H1 (cell line): ENCODE results near the gene MDFIC. TPM values are rescaled to one million over a fixed set of nuclear protein-coding genes. Genes with fewer than 3 reads are reported as not detected.

Source experiments
- ASH2L ChIP-seq: fragments of 200-600, 300-600 bp; sonication (generic); IDR thresholded peaks from one replicate; pipeline ENCODE4 v1.7.1; 2017; ENCODE audit warnings: low read length
- CREB1 ChIP-seq: IDR thresholded peaks from 2 replicates; pipeline ENCODE4 v1.6.1; 2012; ENCODE audit warnings: inconsistent platforms
- GABPA ChIP-seq: IDR thresholded peaks from 2 replicates; pipeline ENCODE4 v1.6.1; 2011; ENCODE audit warnings: mild to moderate bottlenecking, low read length, moderate library complexity, borderline replicate concordance; ENCODE audit not compliant: insufficient read depth
- HDAC2 ChIP-seq, 2 experiments: fragments of 300-600 bp in 1 of 2; sonication (generic) in 1 of 2; IDR thresholded peaks; 2 replicates each; pipeline ENCODE4 v1.6.1; 2011 to 2012; ENCODE audit warnings: low read depth in 2 of 2, low read length in 2 of 2, mild to moderate bottlenecking in 2 of 2, moderate library complexity in 2 of 2, borderline replicate concordance in 1 of 2, inconsistent platforms in 1 of 2
- MAFK ChIP-seq: IDR thresholded peaks from 2 replicates; pipeline ENCODE4 v1.6.1; 2012; ENCODE audit warnings: low read depth, mild to moderate bottlenecking, improper control_type of control experiment, low read length
- NRF1 ChIP-seq: IDR thresholded peaks from 2 replicates; pipeline ENCODE4 v1.6.1; 2011; ENCODE audit warnings: mild to moderate bottlenecking, low read depth, low read length, improper control_type of control experiment
- POLR2A ChIP-seq, 2 experiments: IDR thresholded peaks; 1 replicate in 1 of 2; 2 replicates in 1 of 2; pipeline ENCODE4 v1.6.1; 2011; ENCODE audit warnings: low read depth in 2 of 2, low read length in 2 of 2, mild to moderate bottlenecking in 2 of 2; ENCODE audit errors: control extremely low read depth in 1 of 2
- RNF2 ChIP-seq: fragments of 200-900, 300-1000 bp; sonication (generic); IDR thresholded peaks from 2 replicates; pipeline ENCODE4 v1.7.1; 2016; ENCODE audit warnings: borderline replicate concordance, low read depth, mild to moderate bottlenecking, antibody characterized with exemption, low read length; ENCODE audit not compliant: poor library complexity, severe bottlenecking; ENCODE audit errors: missing control alignments
- polyA plus RNA-seq, 7 experiments: library from polyadenylated mRNA; depleted of rRNA in 3 of 7; stranded (reverse) in 5 of 7; unstranded in 2 of 7; fragments of >200 nt in 5 of 7; fragments of 200-250 nt in 2 of 7; gene quantifications; 1 replicate in 5 of 7; 2 replicates in 1 of 7; 4 replicates in 1 of 7; pipeline versions ENCODE4 v1.2.1 to v1.2.3, GENCODE V29; 2011 to 2013; ENCODE audit warnings: missing spikeins in 2 of 7, mixed read lengths in 2 of 7
- total RNA-seq: library from RNA; stranded (reverse); fragmentation: NEBNext Ultra II Directional; extraction: Animal tissue kit (Norgen Biotek cat#: 25700); gene quantifications from 2 replicates; pipeline ENCODE4 v1.2.1, GENCODE V29; 2021
- TF ChIP-seq, protein P1 (sequence below): IDR thresholded peaks from 2 replicates; pipeline ENCODE4 v1.6.1; 2011; ENCODE audit warnings: low read depth, mild to moderate bottlenecking, low read length; ENCODE audit not compliant: insufficient read depth

Gene MDFIC
- total and polyA plus RNA-seq, 2 of the 8 experiments (the other 6 are each of a cell fraction or from before 2014, with no cell fraction given), result 2.3 to 11.4 TPM

DNA sequence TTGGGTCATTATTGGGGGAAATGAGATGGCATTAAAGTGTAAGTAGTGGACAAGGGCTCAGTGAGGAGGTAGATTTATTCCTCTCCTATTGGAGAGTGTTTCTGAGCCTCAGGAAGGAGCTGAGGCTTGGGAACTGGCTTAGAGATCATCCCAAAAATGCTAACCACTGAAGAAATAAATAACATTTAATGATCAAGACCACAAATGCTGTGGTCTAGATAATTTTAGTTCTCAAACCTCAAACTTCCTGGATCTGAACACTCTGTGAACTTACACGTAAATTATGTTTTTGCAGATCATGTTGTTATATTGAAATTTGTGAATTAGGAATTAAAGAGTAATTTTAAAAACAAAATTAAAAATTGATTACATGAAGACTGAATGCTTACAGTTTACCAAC is 27.3 kb downstream of the MDFIC start (continued):
- TF ChIP-seq ASH2L (no peak), GABPA (no peak), NRF1 (no peak), POLR2A (IDR thresholded peaks at IDR 0.05; ENCODE audit: control extremely low read depth in 1 of 2, low read depth in 2 of 2, low read length in 2 of 2) (no peak), CREB1 (no peak), RNF2 (no peak), MAFK (no peak), HDAC2 (IDR thresholded peaks at IDR 0.05; ENCODE audit: borderline replicate concordance in 1 of 2, low read depth in 2 of 2, low read length in 2 of 2) (no peak)
- TF ChIP-seq, protein P1, sequence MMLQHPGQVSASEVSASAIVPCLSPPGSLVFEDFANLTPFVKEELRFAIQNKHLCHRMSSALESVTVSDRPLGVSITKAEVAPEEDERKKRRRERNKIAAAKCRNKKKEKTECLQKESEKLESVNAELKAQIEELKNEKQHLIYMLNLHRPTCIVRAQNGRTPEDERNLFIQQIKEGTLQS, result no peak
